AG09319 (cell line): Measurements from ENCODE around the gene NLRC4.
"Not testable (repeated sequence)": the region's sequence is repeated elsewhere in the genome, so short reads cannot be mapped to it uniquely, and the experiment has no call there.

Source experiments
- DNase-seq: peaks from one replicate; pipeline ENCODE4 v3.0.0-alpha.2; 2010; ENCODE audit warnings: low read depth; ENCODE audit errors: extremely low read depth
- CTCF ChIP-seq: IDR thresholded peaks from 2 replicates; pipeline ENCODE4 v1.5.1; 2011; ENCODE audit warnings: low read depth, mild to moderate bottlenecking, inconsistent platforms, low read length, moderate library complexity

The NLRC4 gene

GRCh38 chr2:32284321-32284720 lies 19.6 kb upstream of the NLRC4 start:
- DNase-seq = no peak

GRCh38 chr2:32278478-32278853 lies 13.8 kb upstream of the NLRC4 start:
- DNase-seq = no peak
- TF ChIP-seq CTCF = no peak

More at GRCh38 chr2:32284321-32284720, 19.6 kb upstream of the NLRC4 start:
- TF ChIP-seq CTCF = no peak

GRCh38 chr2:32277674-32278477 lies 13.2 kb upstream of the NLRC4 start, which contains the start of gene YIPF4:
YIPF4 (plus strand) TSS chr2:32277904; CDS start chr2:32278156, 252 bp downstream.
- DNase-seq = peak; percentile 84
- no peak for TF ChIP-seq CTCF

- no peak for DNase-seq
- no peak for TF ChIP-seq CTCF
Measured at GRCh38 chr2:32277363-32277673, 12.6 kb upstream of the NLRC4 start.

GRCh38 chr2:32275790-32276189 lies 11.1 kb upstream of the NLRC4 start:
- DNase-seq = not testable (repeated sequence)

GRCh38 chr2:32274289-32274688 lies 9.6 kb upstream of the NLRC4 start:
- TF ChIP-seq CTCF = no peak
- no peak for DNase-seq

- DNase-seq = no peak
- no peak for TF ChIP-seq CTCF
Measured at GRCh38 chr2:32272279-32272678, 7.6 kb upstream of the NLRC4 start.

- DNase-seq = no peak
- no peak for TF ChIP-seq CTCF
Measured at GRCh38 chr2:32271063-32271462, 6.4 kb upstream of the NLRC4 start.
